WTC11 (cell line): ENCODE measurements around the gene ZFAND3. TPM values are rescaled to one million over a fixed set of nuclear protein-coding genes. Genes with fewer than 3 reads are reported as not detected.

Experiments
- ATAC-seq: fragments of 200-7000 bp; cut with Tn5 transposase; 2 replicates; pipeline ENCODE4 v1.10.0; 2021; ENCODE audit warnings: mild to moderate bottlenecking, moderate library complexity
- CTCF ChIA-PET: fragments of 300-600 bp; sonication (Branson Sonifier 250); formaldehyde crosslinking; loops from one replicate; lab custom pipeline; 2021; ENCODE audit warnings: antibody characterized with exemption; lab: Charles Lee
- POLR2A ChIA-PET: fragments of 350-600 bp; sonication (Branson Sonifier 250); formaldehyde crosslinking; loops from one replicate; lab custom pipeline; 2021; ENCODE audit warnings: antibody characterized with exemption; lab: Charles Lee
- DNase-seq: peaks from one replicate; pipeline ENCODE4 v3.0.0; 2021; ENCODE audit warnings: low spot score
- H3K27ac Mint-ChIP-seq: 2 replicates; pipeline ENCODE4 v1.8.0; 2021; ENCODE audit warnings: mixed read lengths
- H3K27me3 Mint-ChIP-seq: 2 replicates; pipeline ENCODE4 v1.8.0; 2021; ENCODE audit warnings: low read depth, mild to moderate bottlenecking, moderate library complexity, mixed read lengths
- H3K36me3 Mint-ChIP-seq: 2 replicates; pipeline ENCODE4 v1.8.0; 2021; ENCODE audit warnings: mixed read lengths
- H3K4me1 Mint-ChIP-seq: 2 replicates; pipeline ENCODE4 v1.8.0; 2022; ENCODE audit warnings: mixed read lengths
- H3K4me3 Mint-ChIP-seq: 2 replicates; pipeline ENCODE4 v1.8.0; 2021; ENCODE audit warnings: mild to moderate bottlenecking, moderate library complexity, mixed read lengths
- H3K9me3 Mint-ChIP-seq: 2 replicates; pipeline ENCODE4 v1.8.0; 2021; ENCODE audit warnings: mixed read lengths
- MYBL2 ChIP-seq: sonication (generic); formaldehyde crosslinking; IDR thresholded peaks from 2 replicates; pipeline ENCODE4 v1.8.1; 2023; ENCODE audit warnings: mild to moderate bottlenecking, moderate library complexity, missing genetic modification reagents
- NFE2L1 ChIP-seq: sonication (generic); formaldehyde crosslinking; IDR thresholded peaks from 2 replicates; pipeline ENCODE4 v1.8.1; 2023; ENCODE audit warnings: missing genetic modification reagents
- NR3C1 ChIP-seq: sonication (generic); formaldehyde crosslinking; conservative IDR thresholded peaks from 2 replicates; pipeline ENCODE4 v1.8.1; 2023; ENCODE audit warnings: low read depth, mild to moderate bottlenecking, missing genetic modification reagents
- OVOL2 ChIP-seq: fragments of 250-450 bp; sonication (Bioruptor Pico); IDR thresholded peaks from 2 replicates; pipeline ENCODE4 v1.9.0; 2021; ENCODE audit warnings: mild to moderate bottlenecking, borderline replicate concordance
- TP53 ChIP-seq: sonication (generic); formaldehyde crosslinking; IDR thresholded peaks from 2 replicates; pipeline ENCODE4 v1.8.1; 2023; ENCODE audit warnings: mild to moderate bottlenecking, missing genetic modification reagents
- ZNF416 ChIP-seq: fragments of 250-450 bp; sonication (Bioruptor Pico); IDR thresholded peaks from 2 replicates; pipeline ENCODE4 v1.9.0; 2021; ENCODE audit warnings: mild to moderate bottlenecking, inconsistent platforms
- ZNF671 ChIP-seq: fragments of 250-450 bp; sonication (Bioruptor Pico); IDR thresholded peaks from 2 replicates; pipeline ENCODE4 v1.8.0; 2021; ENCODE audit warnings: mild to moderate bottlenecking
- total RNA-seq: library from RNA; stranded (reverse); gene quantifications from 3 replicates; pipeline ENCODE4 v1.2.3, GENCODE V29; 2021
- TF ChIP-seq, protein P1 (sequence below): sonication (generic); formaldehyde crosslinking; IDR thresholded peaks from 2 replicates; pipeline ENCODE4 v1.8.1; 2023; ENCODE audit warnings: mild to moderate bottlenecking, missing genetic modification reagents, borderline replicate concordance
- TF ChIP-seq, protein P2 (sequence below): sonication (generic); formaldehyde crosslinking; conservative IDR thresholded peaks from 2 replicates; pipeline ENCODE4 v1.8.1; 2022; ENCODE audit warnings: mild to moderate bottlenecking, missing genetic modification reagents
- TF ChIP-seq, protein P3 (sequence below): sonication (generic); formaldehyde crosslinking; IDR thresholded peaks from 2 replicates; pipeline ENCODE4 v1.8.0; 2023; ENCODE audit warnings: missing genetic modification reagents
- TF ChIP-seq, protein P4 (sequence below): sonication (generic); formaldehyde crosslinking; IDR thresholded peaks from 2 replicates; pipeline ENCODE4 v1.8.0; 2022; ENCODE audit warnings: mild to moderate bottlenecking, missing genetic modification reagents
- TF ChIP-seq, protein P5 (sequence below): sonication (generic); formaldehyde crosslinking; IDR thresholded peaks from 2 replicates; pipeline ENCODE4 v1.8.1; 2022; ENCODE audit warnings: mild to moderate bottlenecking, moderate library complexity, missing genetic modification reagents
- TF ChIP-seq, protein P6 (sequence below): fragments of 250-450 bp; sonication (Bioruptor Pico); conservative IDR thresholded peaks from 2 replicates; pipeline ENCODE4 v1.9.0; 2021; ENCODE audit warnings: mild to moderate bottlenecking
- TF ChIP-seq, protein P7 (sequence below): sonication (generic); formaldehyde crosslinking; IDR thresholded peaks from 2 replicates; pipeline ENCODE4 v1.8.1; 2022; ENCODE audit warnings: mild to moderate bottlenecking, missing genetic modification reagents, moderate library complexity, borderline replicate concordance
- TF ChIP-seq, protein P8 (sequence below): fragments of 250-450 bp; sonication (Bioruptor Pico); IDR thresholded peaks from 2 replicates; pipeline ENCODE4 v1.9.0; 2021; ENCODE audit warnings: mild to moderate bottlenecking, borderline replicate concordance

ZFAND3 gene
- total RNA-seq, 1 experiment from 2014 or later: 50.3 TPM

DNA sequence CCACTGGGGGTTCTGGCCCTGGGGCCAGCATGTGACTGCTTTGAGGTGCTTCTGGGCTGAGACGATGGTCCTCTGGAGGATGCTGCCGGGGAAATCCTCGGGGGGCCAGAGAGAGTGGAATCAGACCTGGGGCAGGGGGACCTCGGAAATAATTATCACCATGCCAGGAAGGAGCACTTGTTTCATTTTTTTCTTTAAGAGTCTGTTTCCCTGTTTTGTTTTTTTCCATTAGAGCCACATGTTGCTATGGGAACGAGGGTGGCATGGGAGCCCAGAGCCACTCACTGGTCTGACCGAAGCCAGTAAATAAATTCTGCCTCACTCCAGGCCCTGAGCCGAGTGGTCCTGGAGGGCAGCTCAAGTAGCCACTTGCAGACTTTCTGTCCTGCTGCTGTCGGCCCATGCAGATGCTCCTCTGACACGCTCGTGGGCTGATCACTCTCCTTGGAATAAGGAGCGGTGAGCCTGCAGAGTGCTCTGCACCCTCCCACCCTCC, 365.1 kb downstream of the ZFAND3 start:
- no peak for ATAC-seq
- CTCF ChIA-PET: interaction anchor here (0.6 kb wide), 1 partner anchor 8 kb away, joined by 3 read pairs; no protein-coding TSS in a partner anchor
- TF ChIP-seq, protein P1, sequence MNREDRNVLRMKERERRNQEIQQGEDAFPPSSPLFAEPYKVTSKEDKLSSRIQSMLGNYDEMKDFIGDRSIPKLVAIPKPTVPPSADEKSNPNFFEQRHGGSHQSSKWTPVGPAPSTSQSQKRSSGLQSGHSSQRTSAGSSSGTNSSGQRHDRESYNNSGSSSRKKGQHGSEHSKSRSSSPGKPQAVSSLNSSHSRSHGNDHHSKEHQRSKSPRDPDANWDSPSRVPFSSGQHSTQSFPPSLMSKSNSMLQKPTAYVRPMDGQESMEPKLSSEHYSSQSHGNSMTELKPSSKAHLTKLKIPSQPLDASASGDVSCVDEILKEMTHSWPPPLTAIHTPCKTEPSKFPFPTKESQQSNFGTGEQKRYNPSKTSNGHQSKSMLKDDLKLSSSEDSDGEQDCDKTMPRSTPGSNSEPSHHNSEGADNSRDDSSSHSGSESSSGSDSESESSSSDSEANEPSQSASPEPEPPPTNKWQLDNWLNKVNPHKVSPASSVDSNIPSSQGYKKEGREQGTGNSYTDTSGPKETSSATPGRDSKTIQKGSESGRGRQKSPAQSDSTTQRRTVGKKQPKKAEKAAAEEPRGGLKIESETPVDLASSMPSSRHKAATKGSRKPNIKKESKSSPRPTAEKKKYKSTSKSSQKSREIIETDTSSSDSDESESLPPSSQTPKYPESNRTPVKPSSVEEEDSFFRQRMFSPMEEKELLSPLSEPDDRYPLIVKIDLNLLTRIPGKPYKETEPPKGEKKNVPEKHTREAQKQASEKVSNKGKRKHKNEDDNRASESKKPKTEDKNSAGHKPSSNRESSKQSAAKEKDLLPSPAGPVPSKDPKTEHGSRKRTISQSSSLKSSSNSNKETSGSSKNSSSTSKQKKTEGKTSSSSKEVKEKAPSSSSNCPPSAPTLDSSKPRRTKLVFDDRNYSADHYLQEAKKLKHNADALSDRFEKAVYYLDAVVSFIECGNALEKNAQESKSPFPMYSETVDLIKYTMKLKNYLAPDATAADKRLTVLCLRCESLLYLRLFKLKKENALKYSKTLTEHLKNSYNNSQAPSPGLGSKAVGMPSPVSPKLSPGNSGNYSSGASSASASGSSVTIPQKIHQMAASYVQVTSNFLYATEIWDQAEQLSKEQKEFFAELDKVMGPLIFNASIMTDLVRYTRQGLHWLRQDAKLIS (CRISPR knock-in tag): no peak
- no peak for TF ChIP-seq ZNF416 (CRISPR knock-in tag)
- H3K27me3 Mint-ChIP-seq: no peaks in the 10 kb centered on the region; the same call in 1 of the 2 replicates
- H3K27ac Mint-ChIP-seq: no peak overlapping the region
- H3K4me3 Mint-ChIP-seq: no peak overlapping the region
- peak; percentile 5 for DNase-seq
- peaks cover 14% of the 10 kb centered on the region for H3K4me1 Mint-ChIP-seq
- POLR2A ChIA-PET: no interaction called here
- no peaks in the 10 kb centered on the region for H3K36me3 Mint-ChIP-seq
- H3K9me3 Mint-ChIP-seq: no peaks in the 10 kb centered on the region

DNA sequence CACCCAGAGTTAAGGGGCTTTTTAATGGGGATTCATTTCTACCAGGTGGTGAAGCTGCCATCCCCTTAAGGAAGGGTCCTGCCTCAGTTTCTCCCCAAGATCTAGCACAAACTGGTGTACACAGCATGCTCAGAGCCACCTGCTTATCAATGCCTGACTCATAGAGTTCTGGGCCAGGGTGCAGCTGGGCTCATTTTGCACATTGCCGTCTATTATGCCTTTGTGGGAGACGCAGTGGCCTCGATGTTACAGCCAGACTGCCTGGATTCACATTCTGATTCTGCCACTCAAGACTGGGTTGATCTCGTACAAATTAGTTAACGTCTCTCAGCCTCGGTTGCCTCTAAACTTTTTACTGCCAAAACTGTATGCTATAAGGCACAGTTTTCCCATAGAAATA, 365.7 kb downstream of the ZFAND3 start:
- no peaks in the 10 kb centered on the region; the same call in 1 of the 2 replicates for H3K27me3 Mint-ChIP-seq
- H3K36me3 Mint-ChIP-seq: no peaks in the 10 kb centered on the region
- ChIA-PET POLR2A (no interaction called here), CTCF (interaction anchor here (0.6 kb wide), 1 partner anchor 8 kb away, joined by 3 read pairs; no protein-coding TSS in a partner anchor)
- H3K4me1 Mint-ChIP-seq: peaks cover 14% of the 10 kb centered on the region
- H3K9me3 Mint-ChIP-seq: no peaks in the 10 kb centered on the region
- peak; percentile 3 for DNase-seq
- no peak overlapping the region for H3K4me3 Mint-ChIP-seq
- H3K27ac Mint-ChIP-seq: no peak overlapping the region
- TF ChIP-seq, protein P2, sequence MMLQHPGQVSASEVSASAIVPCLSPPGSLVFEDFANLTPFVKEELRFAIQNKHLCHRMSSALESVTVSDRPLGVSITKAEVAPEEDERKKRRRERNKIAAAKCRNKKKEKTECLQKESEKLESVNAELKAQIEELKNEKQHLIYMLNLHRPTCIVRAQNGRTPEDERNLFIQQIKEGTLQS: no peak
- no peak for ATAC-seq

DNA sequence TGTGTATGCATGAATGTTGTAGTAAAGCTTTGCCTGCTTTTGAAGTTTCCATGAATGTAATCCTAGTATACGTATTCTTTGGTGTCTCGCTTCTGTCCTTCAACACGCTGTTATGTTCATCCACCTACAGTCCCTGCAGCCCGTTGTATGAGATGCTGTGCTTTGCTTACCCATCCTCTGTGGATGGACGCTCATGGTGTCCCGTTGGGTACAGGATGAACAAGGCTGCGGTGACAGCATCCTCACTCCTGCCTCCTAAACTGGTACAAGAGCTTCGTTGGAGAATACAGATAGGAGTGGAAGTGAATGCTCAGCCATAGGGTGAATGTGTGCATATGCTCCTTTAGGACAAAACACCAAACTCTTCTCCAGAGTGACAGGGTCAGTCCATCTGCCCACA, 366.2 kb downstream of the ZFAND3 start:
- no peak overlapping the region for H3K27ac Mint-ChIP-seq
- POLR2A ChIA-PET: no interaction called here
- no peak for ATAC-seq
- CTCF ChIA-PET: no interaction called here
- DNase-seq: no peak
- no peaks in the 10 kb centered on the region for H3K36me3 Mint-ChIP-seq
- H3K9me3 Mint-ChIP-seq: no peaks in the 10 kb centered on the region
- peaks cover 14% of the 10 kb centered on the region for H3K4me1 Mint-ChIP-seq
- no peaks in the 10 kb centered on the region; the same call in 1 of the 2 replicates for H3K27me3 Mint-ChIP-seq
- no peak overlapping the region for H3K4me3 Mint-ChIP-seq
- TF ChIP-seq, protein P3, sequence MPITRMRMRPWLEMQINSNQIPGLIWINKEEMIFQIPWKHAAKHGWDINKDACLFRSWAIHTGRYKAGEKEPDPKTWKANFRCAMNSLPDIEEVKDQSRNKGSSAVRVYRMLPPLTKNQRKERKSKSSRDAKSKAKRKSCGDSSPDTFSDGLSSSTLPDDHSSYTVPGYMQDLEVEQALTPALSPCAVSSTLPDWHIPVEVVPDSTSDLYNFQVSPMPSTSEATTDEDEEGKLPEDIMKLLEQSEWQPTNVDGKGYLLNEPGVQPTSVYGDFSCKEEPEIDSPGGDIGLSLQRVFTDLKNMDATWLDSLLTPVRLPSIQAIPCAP: no peak
- no peak for TF ChIP-seq ZNF671 (CRISPR knock-in tag)
- TF ChIP-seq MYBL2 (CRISPR knock-in tag): no peak
- TF ChIP-seq, protein P4, sequence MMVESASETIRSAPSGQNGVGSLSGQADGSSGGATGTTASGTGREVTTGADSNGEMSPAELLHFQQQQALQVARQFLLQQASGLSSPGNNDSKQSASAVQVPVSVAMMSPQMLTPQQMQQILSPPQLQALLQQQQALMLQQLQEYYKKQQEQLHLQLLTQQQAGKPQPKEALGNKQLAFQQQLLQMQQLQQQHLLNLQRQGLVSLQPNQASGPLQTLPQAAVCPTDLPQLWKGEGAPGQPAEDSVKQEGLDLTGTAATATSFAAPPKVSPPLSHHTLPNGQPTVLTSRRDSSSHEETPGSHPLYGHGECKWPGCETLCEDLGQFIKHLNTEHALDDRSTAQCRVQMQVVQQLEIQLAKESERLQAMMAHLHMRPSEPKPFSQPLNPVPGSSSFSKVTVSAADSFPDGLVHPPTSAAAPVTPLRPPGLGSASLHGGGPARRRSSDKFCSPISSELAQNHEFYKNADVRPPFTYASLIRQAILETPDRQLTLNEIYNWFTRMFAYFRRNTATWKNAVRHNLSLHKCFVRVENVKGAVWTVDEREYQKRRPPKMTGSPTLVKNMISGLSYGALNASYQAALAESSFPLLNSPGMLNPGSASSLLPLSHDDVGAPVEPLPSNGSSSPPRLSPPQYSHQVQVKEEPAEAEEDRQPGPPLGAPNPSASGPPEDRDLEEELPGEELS (CRISPR knock-in tag): no peak
- TF ChIP-seq, protein P5, sequence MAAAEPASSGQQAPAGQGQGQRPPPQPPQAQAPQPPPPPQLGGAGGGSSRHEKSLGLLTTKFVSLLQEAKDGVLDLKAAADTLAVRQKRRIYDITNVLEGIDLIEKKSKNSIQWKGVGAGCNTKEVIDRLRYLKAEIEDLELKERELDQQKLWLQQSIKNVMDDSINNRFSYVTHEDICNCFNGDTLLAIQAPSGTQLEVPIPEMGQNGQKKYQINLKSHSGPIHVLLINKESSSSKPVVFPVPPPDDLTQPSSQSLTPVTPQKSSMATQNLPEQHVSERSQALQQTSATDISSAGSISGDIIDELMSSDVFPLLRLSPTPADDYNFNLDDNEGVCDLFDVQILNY (CRISPR knock-in tag): no peak
- no peak for TF ChIP-seq NR3C1 (CRISPR knock-in tag)
- no peak for TF ChIP-seq NFE2L1 (CRISPR knock-in tag)
- no peak for TF ChIP-seq TP53 (CRISPR knock-in tag)
- TF ChIP-seq, protein P6, sequence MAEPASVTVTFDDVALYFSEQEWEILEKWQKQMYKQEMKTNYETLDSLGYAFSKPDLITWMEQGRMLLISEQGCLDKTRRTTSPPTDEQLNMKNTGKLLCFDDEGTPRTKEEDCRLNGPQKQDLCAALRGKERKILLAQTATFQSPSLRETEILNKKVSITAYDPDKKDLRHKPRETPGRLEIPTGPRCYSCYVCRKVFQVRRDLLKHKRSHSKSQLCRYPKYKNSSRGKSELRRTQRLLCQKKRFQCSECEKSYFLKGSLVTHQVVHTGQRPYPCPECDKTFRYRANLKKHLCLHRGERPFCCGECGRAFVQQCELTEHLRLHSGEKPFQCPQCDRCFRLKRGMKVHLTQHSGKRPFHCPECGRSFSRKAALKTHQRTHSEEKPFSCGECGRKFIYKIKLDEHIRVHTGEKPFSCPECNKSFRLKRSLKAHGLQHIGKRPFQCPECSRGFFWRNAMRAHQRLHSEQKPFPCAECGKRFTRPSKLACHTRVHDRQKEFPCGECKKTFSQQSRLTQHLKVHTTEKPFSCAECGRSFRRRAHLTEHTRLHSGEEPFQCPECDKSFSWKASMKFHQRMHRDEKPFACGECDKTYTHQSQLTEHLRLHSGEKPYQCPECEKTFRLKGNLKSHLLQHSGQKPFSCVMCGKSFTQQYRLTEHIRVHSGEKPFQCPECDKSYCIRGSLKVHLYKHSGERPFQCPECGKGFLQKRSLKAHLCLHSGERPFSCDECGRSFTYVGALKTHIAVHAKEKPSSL: no peak
- TF ChIP-seq, protein P7, sequence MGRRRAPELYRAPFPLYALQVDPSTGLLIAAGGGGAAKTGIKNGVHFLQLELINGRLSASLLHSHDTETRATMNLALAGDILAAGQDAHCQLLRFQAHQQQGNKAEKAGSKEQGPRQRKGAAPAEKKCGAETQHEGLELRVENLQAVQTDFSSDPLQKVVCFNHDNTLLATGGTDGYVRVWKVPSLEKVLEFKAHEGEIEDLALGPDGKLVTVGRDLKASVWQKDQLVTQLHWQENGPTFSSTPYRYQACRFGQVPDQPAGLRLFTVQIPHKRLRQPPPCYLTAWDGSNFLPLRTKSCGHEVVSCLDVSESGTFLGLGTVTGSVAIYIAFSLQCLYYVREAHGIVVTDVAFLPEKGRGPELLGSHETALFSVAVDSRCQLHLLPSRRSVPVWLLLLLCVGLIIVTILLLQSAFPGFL (CRISPR knock-in tag): no peak
- no peak for TF ChIP-seq OVOL2
- TF ChIP-seq, protein P8, sequence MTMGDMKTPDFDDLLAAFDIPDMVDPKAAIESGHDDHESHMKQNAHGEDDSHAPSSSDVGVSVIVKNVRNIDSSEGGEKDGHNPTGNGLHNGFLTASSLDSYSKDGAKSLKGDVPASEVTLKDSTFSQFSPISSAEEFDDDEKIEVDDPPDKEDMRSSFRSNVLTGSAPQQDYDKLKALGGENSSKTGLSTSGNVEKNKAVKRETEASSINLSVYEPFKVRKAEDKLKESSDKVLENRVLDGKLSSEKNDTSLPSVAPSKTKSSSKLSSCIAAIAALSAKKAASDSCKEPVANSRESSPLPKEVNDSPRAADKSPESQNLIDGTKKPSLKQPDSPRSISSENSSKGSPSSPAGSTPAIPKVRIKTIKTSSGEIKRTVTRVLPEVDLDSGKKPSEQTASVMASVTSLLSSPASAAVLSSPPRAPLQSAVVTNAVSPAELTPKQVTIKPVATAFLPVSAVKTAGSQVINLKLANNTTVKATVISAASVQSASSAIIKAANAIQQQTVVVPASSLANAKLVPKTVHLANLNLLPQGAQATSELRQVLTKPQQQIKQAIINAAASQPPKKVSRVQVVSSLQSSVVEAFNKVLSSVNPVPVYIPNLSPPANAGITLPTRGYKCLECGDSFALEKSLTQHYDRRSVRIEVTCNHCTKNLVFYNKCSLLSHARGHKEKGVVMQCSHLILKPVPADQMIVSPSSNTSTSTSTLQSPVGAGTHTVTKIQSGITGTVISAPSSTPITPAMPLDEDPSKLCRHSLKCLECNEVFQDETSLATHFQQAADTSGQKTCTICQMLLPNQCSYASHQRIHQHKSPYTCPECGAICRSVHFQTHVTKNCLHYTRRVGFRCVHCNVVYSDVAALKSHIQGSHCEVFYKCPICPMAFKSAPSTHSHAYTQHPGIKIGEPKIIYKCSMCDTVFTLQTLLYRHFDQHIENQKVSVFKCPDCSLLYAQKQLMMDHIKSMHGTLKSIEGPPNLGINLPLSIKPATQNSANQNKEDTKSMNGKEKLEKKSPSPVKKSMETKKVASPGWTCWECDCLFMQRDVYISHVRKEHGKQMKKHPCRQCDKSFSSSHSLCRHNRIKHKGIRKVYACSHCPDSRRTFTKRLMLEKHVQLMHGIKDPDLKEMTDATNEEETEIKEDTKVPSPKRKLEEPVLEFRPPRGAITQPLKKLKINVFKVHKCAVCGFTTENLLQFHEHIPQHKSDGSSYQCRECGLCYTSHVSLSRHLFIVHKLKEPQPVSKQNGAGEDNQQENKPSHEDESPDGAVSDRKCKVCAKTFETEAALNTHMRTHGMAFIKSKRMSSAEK (CRISPR knock-in tag): no peak
